ENCODE results near the gene CAMK1D. TPM values are rescaled to one million over a fixed set of nuclear protein-coding genes. Genes with fewer than 3 reads are reported as not detected.

The CAMK1D gene
- total RNA-seq, 1 donor from 2014 or later: 2.3 TPM

DNA sequence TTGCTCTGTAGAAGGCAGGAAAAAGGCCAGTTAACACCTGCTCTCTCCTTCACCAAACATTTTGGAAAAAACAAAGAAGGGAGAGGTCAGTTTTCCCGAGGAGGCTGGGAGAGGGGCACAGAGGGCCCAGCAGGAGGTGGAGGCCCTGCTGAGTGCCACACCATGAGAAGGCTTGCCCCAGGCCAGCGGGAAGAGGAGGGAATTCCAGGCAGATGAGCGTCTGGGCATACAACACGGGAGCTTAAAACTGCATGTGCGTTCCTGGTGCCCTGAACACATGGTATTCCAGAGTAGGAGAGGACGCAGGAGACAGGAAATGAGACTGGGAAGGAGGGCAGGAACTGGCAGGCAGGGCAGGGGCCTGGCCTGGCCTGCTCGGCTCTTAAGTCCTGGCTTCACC lies 469.7 kb downstream of the CAMK1D start:
- Histone ChIP-seq H3K4me3 (ENCODE audit: low read depth, low read length) (no peak overlapping the region), H3K36me3 (ENCODE audit: control insufficient read depth, insufficient read depth, low read length) (no peaks in the 10 kb centered on the region), H3K27me3 (ENCODE audit: control insufficient read depth, insufficient read depth, low read length) (no peaks in the 10 kb centered on the region)
- no peak for DNase-seq (ENCODE audit: low read depth)
- TF ChIP-seq, protein P1, sequence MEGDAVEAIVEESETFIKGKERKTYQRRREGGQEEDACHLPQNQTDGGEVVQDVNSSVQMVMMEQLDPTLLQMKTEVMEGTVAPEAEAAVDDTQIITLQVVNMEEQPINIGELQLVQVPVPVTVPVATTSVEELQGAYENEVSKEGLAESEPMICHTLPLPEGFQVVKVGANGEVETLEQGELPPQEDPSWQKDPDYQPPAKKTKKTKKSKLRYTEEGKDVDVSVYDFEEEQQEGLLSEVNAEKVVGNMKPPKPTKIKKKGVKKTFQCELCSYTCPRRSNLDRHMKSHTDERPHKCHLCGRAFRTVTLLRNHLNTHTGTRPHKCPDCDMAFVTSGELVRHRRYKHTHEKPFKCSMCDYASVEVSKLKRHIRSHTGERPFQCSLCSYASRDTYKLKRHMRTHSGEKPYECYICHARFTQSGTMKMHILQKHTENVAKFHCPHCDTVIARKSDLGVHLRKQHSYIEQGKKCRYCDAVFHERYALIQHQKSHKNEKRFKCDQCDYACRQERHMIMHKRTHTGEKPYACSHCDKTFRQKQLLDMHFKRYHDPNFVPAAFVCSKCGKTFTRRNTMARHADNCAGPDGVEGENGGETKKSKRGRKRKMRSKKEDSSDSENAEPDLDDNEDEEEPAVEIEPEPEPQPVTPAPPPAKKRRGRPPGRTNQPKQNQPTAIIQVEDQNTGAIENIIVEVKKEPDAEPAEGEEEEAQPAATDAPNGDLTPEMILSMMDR (IDR thresholded peaks at IDR 0.05; ENCODE audit: insufficient read depth, low read length, poor library complexity, severe bottlenecking): no peak

DNA sequence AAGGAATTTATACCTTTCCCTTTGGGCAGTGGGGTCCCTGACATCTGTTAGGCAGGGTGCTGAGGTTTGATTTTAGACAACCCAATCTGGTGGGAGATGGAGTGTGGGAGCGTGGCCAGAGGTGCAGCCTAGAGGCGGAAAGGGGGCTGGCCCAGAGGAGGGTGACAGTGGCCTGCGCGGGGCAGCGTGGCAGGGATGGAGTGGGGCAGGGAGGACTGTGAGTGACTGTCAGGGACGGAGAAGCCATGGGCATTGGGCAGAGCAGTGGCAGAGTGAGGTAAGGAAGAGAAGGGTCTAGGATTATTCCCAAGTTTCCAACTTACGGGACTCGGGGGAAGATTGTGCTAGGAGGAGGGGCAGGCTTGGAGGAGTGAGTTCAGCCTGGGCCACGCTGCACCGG lies 470.3 kb downstream of the CAMK1D start:
- no peak overlapping the region for H3K4me3 ChIP-seq (ENCODE audit: low read depth, low read length)
- TF ChIP-seq, protein P1 (IDR thresholded peaks at IDR 0.05; ENCODE audit: insufficient read depth, low read length, poor library complexity, severe bottlenecking): no peak
- no peaks in the 10 kb centered on the region for H3K36me3 ChIP-seq (ENCODE audit: control insufficient read depth, insufficient read depth, low read length)
- no peak for DNase-seq (ENCODE audit: low read depth)
- H3K27me3 ChIP-seq (ENCODE audit: control insufficient read depth, insufficient read depth, low read length): no peaks in the 10 kb centered on the region

DNA sequence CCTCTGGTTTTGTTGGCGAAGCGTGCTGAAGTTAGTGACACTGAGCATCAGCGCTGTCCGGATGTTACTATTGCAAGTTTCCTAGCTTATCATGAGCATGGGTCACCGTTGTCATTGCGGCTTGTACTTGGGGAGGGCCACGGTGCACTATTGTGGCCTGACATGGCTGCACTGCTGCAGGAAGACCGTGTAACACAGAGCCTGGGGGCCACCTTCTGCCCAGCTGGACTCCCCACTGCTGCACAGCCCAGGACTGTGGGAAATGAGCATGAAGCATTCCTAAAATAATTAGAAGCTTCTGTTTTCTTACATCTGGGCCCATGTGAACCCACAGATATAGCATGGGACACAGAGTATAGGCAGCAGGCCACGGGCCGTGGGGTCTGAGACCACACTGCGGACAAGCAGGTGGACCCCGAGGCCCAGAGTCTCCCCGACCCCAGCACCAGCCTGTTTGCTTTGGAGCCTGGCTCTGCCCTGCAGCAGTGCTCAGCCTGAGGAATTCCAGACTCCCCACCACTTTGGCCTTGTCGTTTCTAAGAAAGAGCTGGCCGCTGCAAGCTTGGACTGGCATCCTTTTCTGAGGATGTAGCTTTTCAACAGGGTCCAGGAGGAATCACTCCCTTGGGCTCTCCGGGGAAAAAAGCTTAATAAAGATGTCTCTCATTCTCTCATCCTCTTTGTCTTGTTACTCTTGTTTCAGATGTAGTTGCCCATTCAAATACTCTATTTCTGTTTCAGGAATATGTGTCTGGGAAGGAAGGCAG lies 473.0 kb downstream of the CAMK1D start:
- H3K27me3 ChIP-seq (ENCODE audit: control insufficient read depth, insufficient read depth, low read length): no peaks in the 10 kb centered on the region

DNA sequence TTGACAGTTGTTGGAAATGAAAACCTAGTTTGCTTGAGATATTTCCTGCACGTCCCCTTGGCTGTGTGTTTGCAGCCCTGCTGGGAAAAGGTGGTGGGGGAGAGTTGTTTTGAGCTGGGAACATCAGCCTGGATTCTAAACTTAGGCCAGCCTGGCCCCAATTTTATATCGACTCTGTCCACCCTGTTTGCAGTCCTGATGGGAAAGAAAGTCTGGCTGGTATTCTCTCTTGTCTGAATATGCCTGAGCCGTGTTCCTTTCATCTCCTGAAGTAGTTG lies 473.5 kb downstream of the CAMK1D start:
- H3K36me3 ChIP-seq (ENCODE audit: control insufficient read depth, insufficient read depth, low read length): no peaks in the 10 kb centered on the region
- no peaks in the 10 kb centered on the region for H3K27me3 ChIP-seq (ENCODE audit: control insufficient read depth, insufficient read depth, low read length)
- H3K4me3 ChIP-seq (ENCODE audit: low read depth, low read length): no peak overlapping the region
- TF ChIP-seq, protein P1 (IDR thresholded peaks at IDR 0.05; ENCODE audit: insufficient read depth, low read length, poor library complexity, severe bottlenecking): no peak
- no peak for DNase-seq (ENCODE audit: low read depth)

More for the DNA sequence above, 473.0 kb downstream of the CAMK1D start:
- no peak for DNase-seq (ENCODE audit: low read depth)
- TF ChIP-seq, protein P1 (IDR thresholded peaks at IDR 0.05; ENCODE audit: insufficient read depth, low read length, poor library complexity, severe bottlenecking): no peak
- Histone ChIP-seq H3K4me3 (ENCODE audit: low read depth, low read length) (no peak overlapping the region), H3K36me3 (ENCODE audit: control insufficient read depth, insufficient read depth, low read length) (no peaks in the 10 kb centered on the region)

DNA sequence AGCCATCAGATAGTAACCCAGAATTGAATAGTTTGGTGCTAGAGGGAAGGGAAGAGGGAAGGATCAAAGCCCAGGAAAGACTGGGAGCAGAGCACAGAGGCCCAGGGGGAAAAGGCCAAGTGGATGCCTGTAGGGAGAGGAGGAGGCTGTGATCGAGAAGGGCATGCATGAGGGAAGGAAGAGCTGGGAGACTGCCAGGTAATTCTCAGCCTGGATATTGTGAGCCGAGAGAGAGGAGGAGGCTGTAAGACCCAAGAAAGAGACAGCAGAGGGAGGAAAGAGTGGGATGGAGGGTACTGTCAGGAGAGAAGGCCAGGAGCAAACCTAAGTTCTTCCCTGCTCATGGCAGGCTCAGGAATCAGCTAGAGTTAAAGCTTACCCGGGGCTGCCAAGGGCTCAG lies 474.0 kb downstream of the CAMK1D start:
- Histone ChIP-seq H3K27me3 (ENCODE audit: control insufficient read depth, insufficient read depth, low read length) (no peaks in the 10 kb centered on the region), H3K4me3 (ENCODE audit: low read depth, low read length) (no peak overlapping the region), H3K36me3 (ENCODE audit: control insufficient read depth, insufficient read depth, low read length) (no peaks in the 10 kb centered on the region)
- no peak for DNase-seq (ENCODE audit: low read depth)
- TF ChIP-seq, protein P1 (IDR thresholded peaks at IDR 0.05; ENCODE audit: insufficient read depth, low read length, poor library complexity, severe bottlenecking): no peak

DNA sequence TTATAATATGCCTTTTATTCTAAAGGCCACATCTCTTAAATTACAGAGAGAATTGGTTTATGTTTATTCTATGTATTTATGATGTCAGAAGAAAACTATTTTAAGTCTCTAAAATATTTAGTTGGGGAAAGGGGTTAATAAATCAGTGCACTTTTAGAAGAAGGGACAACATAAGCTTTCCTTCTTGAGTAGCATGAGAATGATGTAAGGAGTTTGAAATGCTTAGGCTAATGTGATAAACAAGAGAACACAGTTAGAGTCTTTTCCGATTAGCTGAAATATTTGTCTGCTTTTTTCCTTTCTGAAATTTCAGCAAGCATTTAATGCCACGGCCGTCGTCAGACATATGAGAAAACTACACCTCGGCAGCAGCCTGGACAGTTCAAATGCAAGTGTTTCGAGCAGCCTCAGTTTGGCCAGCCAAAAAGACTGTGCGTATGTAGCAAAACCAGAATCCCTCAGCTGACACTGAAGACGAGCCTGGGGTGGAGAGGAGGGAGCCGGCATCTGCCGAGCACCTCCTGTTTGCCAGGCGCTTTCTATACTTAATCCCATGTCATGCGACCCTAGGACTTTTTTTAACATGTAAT lies 476.0 kb downstream of the CAMK1D start:
- H3K4me3 ChIP-seq (ENCODE audit: low read depth, low read length): no peak overlapping the region
- H3K27me3 ChIP-seq (ENCODE audit: control insufficient read depth, insufficient read depth, low read length): no peaks in the 10 kb centered on the region
- TF ChIP-seq, protein P1 (IDR thresholded peaks at IDR 0.05; ENCODE audit: insufficient read depth, low read length, poor library complexity, severe bottlenecking): no peak
- no peak for DNase-seq (ENCODE audit: low read depth)
- no peaks in the 10 kb centered on the region for H3K36me3 ChIP-seq (ENCODE audit: control insufficient read depth, insufficient read depth, low read length)

Data from kidney epithelial cell (primary cell).